Ovary (tissue), 3 donors: ENCODE results near the gene PLIN4.

Experiments used
- EP300 ChIP-seq: sonication (generic); formaldehyde crosslinking; IDR thresholded peaks from one replicate; pipeline ENCODE4 v1.6.1; 2017; ENCODE audit warnings: antibody characterized with exemption
- POLR2A ChIP-seq: fragments of 450-650 bp; IDR thresholded peaks from one replicate; pipeline ENCODE4 v1.6.1; 2017; ENCODE audit warnings: antibody characterized with exemption, mild to moderate bottlenecking, moderate library complexity
- TF ChIP-seq, protein P1 (sequence below), 3 donors: fragments of 450-650 bp in 2 of 3; fragments of 200-600 bp in 1 of 3; IDR thresholded peaks; one replicate each; pipeline versions ENCODE4 v1.5.1 to v1.8.0; 2016 to 2022; ENCODE audit warnings: antibody characterized with exemption in 3 of 3, mild to moderate bottlenecking in 1 of 3
- donor health status: DM: no; HTN: no; CAD: no.

DNA sequence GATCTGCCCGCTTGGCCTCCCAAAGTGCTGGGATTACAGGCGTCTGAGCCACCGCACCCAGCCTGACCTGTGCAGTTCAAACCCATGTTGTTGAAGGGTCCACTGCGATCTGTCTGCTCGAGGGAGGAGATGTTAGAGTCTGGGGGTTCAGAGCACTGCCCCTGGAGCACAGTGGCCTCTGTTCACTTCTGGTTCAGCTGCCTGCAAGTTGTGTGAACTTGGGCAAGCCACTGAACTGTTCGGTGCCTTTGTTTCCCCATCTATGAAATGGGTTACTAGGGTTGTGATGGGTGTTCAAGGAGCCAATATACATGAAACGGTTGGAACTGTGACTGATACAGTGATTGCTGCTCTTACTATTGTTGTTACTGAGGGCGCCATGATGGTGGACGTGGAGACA lies 15.0 kb upstream of the PLIN4 start:
- TF ChIP-seq POLR2A, result no peak
- TF ChIP-seq, protein P1, sequence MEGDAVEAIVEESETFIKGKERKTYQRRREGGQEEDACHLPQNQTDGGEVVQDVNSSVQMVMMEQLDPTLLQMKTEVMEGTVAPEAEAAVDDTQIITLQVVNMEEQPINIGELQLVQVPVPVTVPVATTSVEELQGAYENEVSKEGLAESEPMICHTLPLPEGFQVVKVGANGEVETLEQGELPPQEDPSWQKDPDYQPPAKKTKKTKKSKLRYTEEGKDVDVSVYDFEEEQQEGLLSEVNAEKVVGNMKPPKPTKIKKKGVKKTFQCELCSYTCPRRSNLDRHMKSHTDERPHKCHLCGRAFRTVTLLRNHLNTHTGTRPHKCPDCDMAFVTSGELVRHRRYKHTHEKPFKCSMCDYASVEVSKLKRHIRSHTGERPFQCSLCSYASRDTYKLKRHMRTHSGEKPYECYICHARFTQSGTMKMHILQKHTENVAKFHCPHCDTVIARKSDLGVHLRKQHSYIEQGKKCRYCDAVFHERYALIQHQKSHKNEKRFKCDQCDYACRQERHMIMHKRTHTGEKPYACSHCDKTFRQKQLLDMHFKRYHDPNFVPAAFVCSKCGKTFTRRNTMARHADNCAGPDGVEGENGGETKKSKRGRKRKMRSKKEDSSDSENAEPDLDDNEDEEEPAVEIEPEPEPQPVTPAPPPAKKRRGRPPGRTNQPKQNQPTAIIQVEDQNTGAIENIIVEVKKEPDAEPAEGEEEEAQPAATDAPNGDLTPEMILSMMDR (IDR thresholded peaks at IDR 0.05), result no peak
- no peak for TF ChIP-seq EP300
